ENCODE data around the gene VDR. TPM values are rescaled to one million over a fixed set of nuclear protein-coding genes. Genes with fewer than 3 reads are reported as not detected.

The VDR gene
- total RNA-seq, 4 donors from 2014 or later = 75.1 to 193 (median 156) TPM

- DNase-seq = peak in 1 of 3 donors; percentile 42
- Histone ChIP-seq H3K4me3 (peak overlapping the region in 3 of 4 donors; percentile 51 to 61 (median 57)), H3K9me3 (no peaks in the 10 kb centered on the region), H3K4me1 (peaks cover 5 to 38% (median 14%) of the 10 kb centered on the region in 4 donors), H3K27me3 (no peaks in the 10 kb centered on the region), H3K27ac (peak overlapping the region in 3 of 4 donors; percentile 71 to 92 (median 84)), H3K36me3 (peaks cover 0 to 6% (median 0%) of the 10 kb centered on the region in 3 donors)
- no peak for TF ChIP-seq POLR2A (IDR thresholded peaks at IDR 0.05)
- TF ChIP-seq, protein P1, sequence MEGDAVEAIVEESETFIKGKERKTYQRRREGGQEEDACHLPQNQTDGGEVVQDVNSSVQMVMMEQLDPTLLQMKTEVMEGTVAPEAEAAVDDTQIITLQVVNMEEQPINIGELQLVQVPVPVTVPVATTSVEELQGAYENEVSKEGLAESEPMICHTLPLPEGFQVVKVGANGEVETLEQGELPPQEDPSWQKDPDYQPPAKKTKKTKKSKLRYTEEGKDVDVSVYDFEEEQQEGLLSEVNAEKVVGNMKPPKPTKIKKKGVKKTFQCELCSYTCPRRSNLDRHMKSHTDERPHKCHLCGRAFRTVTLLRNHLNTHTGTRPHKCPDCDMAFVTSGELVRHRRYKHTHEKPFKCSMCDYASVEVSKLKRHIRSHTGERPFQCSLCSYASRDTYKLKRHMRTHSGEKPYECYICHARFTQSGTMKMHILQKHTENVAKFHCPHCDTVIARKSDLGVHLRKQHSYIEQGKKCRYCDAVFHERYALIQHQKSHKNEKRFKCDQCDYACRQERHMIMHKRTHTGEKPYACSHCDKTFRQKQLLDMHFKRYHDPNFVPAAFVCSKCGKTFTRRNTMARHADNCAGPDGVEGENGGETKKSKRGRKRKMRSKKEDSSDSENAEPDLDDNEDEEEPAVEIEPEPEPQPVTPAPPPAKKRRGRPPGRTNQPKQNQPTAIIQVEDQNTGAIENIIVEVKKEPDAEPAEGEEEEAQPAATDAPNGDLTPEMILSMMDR (IDR thresholded peaks at IDR 0.05) = no peak
Observed at GRCh38 chr12:47902131-47902639, 2.6 kb downstream of the VDR start.

DNA sequence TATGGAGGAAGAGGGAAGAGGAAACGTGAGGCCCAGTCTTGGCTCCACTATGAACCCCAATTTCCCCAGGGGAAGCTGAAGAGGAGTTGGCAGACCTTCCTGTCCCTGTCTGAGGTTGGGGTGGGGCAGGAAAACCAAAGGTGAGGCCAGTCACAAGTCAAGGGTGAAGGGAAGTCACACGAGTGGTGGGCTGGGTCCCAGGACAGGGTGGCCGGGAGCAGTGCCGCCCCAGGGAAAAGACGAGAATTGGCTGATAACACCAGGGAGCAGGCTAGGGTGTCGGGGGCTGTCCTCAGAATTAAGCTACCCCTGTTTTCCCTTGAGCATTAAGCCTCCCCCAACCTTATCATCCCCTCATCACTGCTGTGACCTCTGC lies 3.1 kb downstream of the VDR start:
- TF ChIP-seq, protein P1 (IDR thresholded peaks at IDR 0.05) = peak in 1 of 6 experiments; percentile 2
- peak in 1 of 2 donors; percentile 48 for TF ChIP-seq POLR2A (IDR thresholded peaks at IDR 0.05)
- H3K27me3 ChIP-seq = no peaks in the 10 kb centered on the region
- peak overlapping the region in 3 of 4 donors; percentile 71 to 92 (median 84) for H3K27ac ChIP-seq
- peak in 1 of 3 donors; percentile 64 for DNase-seq
- H3K36me3 ChIP-seq = peaks cover 0 to 6% (median 0%) of the 10 kb centered on the region in 3 donors
- H3K4me1 ChIP-seq = peaks cover 5 to 38% (median 14%) of the 10 kb centered on the region in 4 donors
- H3K9me3 ChIP-seq = no peaks in the 10 kb centered on the region
- H3K4me3 ChIP-seq = peak overlapping the region in 2 of 4 donors; percentile 57 to 61

DNA sequence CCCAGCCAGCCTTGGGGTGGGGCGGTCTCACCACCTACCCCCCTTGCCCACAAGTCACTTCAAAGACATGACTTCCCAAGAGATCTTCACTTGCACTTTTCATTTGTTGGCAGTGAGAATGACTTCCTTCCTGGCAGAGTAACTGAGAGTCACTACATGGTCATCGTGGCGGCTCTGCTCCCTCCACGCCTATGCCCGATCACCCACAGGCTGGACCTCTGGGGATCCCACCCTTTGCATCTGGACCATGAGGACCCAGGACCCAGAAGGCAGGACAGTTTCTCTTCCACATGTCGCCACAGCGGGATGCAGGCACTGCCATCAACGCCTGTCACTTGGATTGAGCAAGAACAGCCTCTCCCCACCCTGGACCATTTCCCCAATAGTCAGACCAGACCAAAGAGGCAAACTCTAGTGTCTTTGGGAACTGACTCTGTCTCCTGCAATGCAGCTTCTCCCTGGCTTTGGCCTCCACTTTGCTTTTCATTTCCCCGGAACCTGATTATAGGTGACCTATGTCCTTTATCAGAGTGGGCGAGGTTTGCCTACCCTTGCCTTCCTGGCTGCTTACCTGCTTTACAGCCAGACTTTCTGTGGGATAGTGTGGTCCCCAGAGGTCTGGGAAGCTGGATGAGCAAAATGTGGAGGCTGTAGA lies 3.6 kb downstream of the VDR start:
- Histone ChIP-seq H3K4me1 (peaks cover 8 to 39% (median 14%) of the 10 kb centered on the region in 4 donors), H3K4me3 (peak overlapping the region in 2 of 4 donors; percentile 57 to 61)
- peak in 1 of 3 donors; percentile 57 for DNase-seq

GRCh38 chr12:47900131-47901062 lies 4.4 kb downstream of the VDR start:
- Histone ChIP-seq H3K4me3 (peak overlapping the region in 2 of 4 donors; percentile 57 to 61), H3K4me1 (peaks cover 10 to 43% (median 14%) of the 10 kb centered on the region in 4 donors), H3K36me3 (peaks cover 0 to 6% (median 0%) of the 10 kb centered on the region in 3 donors), H3K27ac (peak overlapping the region in 3 of 4 donors; percentile 71 to 92 (median 84)), H3K27me3 (no peaks in the 10 kb centered on the region), H3K9me3 (no peaks in the 10 kb centered on the region)
- peak in 2 of 3 donors; percentile 73 to 76 for DNase-seq
- TF ChIP-seq, protein P1 (IDR thresholded peaks at IDR 0.05) = peak in 4 of 6 experiments; percentile 14 to 64 (median 57)
- TF ChIP-seq POLR2A (IDR thresholded peaks at IDR 0.05) = peak; percentile 44 to 49

More for the DNA sequence above, 3.6 kb downstream of the VDR start:
- no peak for TF ChIP-seq POLR2A (IDR thresholded peaks at IDR 0.05)
- TF ChIP-seq, protein P1 (IDR thresholded peaks at IDR 0.05) = no peak
- H3K27ac ChIP-seq = peak overlapping the region in 3 of 4 donors; percentile 71 to 92 (median 84)
- H3K9me3 ChIP-seq = no peaks in the 10 kb centered on the region
- no peaks in the 10 kb centered on the region for H3K27me3 ChIP-seq
- H3K36me3 ChIP-seq = peaks cover 0 to 6% (median 0%) of the 10 kb centered on the region in 3 donors

DNA sequence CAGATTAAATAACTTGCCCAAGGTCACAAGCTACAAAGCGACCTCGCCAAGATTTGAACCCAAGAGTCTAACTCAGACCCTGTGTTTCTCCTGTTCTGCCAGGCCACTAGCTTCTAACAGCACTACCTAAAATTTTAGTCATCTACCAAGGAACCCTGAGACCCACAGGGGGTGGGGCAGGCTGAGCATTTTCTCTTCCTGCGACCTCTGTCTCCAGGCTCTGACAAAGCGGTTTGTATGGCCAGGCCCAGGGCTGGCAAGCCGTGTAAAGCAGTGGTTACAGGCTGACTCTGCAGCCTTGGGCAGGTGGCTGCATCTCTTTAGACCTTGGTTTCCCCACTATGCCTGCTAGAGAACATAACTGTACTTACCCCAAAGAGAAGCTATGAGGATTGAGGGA lies 5.3 kb downstream of the VDR start:
- peak overlapping the region in 2 of 4 donors; percentile 8 to 28 for H3K4me3 ChIP-seq
- peak in 1 of 3 donors; percentile 55 for DNase-seq
- H3K36me3 ChIP-seq = peaks cover 0 to 6% (median 0%) of the 10 kb centered on the region in 3 donors
- TF ChIP-seq, protein P1 (IDR thresholded peaks at IDR 0.05) = no peak
- no peak for TF ChIP-seq POLR2A (IDR thresholded peaks at IDR 0.05)
- H3K27me3 ChIP-seq = no peaks in the 10 kb centered on the region
- H3K9me3 ChIP-seq = no peaks in the 10 kb centered on the region
- peaks cover 10 to 52% (median 14%) of the 10 kb centered on the region in 4 donors for H3K4me1 ChIP-seq
- peak overlapping the region in 3 of 4 donors; percentile 55 to 92 (median 84) for H3K27ac ChIP-seq
